HG02840 (cell line): ENCODE results near the gene LRRC43.
"Not testable (repeated sequence)": the region's sequence is repeated elsewhere in the genome, so short reads cannot be mapped to it uniquely, and the experiment has no call there.

Experiments
- ATAC-seq: cut with Tn5 transposase; IDR thresholded peaks from one replicate; pipeline ENCODE4 v1.9.1; 2021; ENCODE audit warnings: mild to moderate bottlenecking, moderate library complexity, moderate number of reproducible peaks; ENCODE audit not compliant: unreplicated experiment, low FRiP score

Gene LRRC43

DNA sequence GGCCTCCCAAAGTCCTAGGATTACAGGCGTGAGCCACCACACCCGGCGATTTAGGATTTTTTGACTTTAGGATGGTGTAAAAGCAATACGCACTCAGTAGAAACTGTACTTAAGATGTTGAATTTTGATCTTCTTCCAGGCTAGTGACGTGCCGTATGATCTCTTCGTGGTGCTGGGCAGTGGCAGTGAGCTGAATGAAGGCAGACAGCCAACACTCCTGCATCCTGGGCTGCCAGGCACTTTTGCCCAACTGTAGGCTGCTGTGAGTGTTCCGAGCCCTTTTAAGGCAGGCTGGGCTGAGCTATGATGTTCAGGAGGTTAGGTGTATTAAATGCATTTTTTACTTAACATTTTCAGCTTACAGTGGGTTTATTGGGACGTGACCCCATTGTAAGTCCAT is 30.2 kb upstream of the LRRC43 start:
- no peak for ATAC-seq

DNA sequence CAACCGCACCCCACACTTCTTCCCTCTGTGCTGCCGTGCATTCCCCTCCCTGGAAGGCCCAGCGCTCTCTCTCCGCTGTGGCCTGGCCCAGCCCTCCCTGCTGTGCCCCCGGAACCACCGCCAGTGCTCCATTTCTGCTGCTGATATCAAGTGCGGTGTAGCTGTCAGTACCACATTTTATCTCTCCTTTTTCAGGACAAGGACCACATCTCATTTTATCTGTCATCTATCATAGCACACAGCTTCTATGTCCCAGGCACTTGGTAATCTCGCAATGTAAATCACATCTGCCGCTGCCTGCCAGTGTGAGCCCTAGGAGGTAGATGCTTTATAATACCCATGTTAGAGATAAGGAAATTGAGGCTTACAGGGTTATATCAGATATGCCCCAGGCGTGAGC is 27.2 kb upstream of the LRRC43 start:
- no peak for ATAC-seq

DNA sequence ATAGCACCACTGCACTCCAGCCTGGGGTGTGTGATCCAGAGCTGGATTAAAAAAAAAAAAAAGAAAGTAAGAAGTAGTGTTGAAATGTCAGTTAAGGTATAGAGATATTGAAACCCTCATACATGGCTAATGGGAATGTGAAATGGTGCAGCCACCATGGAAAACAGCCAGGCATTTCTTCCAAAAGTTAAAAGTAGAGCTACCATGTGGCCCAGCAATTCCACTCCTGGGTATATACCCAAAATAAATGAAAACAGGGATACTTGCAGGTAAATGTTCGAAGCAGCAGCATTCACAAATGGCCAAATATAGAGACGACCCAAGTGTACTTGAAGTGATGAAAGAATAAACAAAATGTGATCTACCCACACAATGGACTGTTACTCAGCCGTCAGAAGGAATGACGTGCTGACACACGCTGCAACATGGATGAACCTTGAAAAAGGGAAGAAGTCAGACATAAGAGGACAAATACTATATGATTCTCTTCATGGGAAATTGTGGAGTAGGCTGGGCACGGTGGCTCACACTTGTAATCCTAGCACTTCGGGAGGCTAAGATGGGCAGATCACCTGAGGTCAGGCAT is 24.1 kb upstream of the LRRC43 start:
- no peak for ATAC-seq

DNA sequence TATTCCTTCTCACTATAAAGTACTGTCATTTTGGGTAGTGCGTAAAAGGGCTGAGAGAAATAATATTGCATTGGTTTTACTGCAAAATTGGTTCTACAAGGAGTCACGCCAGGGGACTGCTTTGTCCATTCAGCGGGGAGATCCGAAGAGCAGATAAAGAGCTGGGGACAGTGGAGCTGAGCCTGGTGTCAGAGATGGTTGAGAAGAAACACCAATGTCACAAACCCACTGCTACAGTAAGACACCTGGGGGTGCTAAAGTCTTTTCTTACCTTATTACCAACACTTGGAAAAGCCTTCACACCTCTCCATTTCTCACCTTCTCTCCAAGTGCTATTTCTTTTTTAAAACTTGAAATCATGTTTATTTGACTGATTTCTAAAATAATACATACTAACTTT is 23.0 kb upstream of the LRRC43 start:
- ATAC-seq, result no peak

DNA sequence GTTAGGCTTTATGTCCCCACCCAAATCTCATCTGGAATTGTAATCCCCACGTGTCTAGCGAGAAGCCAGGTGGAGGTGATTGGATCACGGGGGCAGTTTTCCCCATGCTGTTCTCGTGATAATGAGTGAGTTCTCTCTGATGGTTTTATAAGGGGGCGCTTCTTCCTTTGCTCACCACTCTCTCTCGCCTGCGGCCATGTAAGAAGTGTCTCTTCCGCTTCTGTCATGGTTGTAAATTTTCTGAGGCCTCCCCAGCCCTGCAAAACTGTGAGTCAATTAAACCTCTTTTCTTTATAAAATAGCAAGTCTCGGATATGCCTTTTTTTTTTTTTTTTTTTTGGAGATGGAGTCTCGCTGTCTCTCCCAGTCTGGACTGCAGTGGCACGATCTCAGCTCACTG is 22.2 kb upstream of the LRRC43 start:
- ATAC-seq, result no peak

DNA sequence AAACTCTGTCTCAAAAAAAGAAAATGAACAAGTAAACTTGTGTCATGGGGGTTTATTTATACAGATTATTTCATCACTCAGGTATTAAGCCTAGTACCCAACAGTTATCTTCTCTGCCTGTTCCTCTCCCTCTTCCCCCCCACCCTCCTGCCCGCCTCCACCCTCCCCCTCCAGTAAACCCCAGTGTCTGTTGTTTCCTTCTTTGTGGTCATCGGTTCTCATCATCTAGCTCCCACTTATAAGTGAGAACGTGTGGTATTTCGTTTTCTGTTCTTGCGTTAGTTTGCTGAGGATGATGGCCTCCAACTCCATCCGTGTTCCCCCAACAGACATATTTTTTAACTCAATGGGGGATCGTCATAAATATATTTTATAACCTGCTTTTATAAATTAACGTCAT is 21.2 kb upstream of the LRRC43 start:
- ATAC-seq, result no peak

DNA sequence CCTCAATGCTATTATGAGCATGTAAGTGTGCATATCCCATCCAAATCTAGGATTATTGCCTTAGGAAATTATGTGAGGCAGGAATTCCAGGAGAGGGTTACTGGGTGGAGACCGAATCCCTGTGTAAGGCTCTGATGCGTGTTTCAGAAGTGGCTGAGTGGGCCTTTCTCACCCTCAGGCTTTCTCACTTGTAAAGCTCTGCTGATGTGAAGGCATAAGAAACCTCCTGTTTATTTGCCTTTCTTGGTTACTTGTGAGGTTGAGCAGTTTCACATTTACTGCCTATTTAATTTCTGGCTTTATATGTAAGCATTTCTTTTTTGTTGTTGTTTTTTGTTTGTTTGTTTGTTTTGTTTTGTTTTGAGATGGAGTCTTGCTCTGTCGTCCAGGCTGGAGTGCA is 19.9 kb upstream of the LRRC43 start:
- no peak for ATAC-seq

DNA sequence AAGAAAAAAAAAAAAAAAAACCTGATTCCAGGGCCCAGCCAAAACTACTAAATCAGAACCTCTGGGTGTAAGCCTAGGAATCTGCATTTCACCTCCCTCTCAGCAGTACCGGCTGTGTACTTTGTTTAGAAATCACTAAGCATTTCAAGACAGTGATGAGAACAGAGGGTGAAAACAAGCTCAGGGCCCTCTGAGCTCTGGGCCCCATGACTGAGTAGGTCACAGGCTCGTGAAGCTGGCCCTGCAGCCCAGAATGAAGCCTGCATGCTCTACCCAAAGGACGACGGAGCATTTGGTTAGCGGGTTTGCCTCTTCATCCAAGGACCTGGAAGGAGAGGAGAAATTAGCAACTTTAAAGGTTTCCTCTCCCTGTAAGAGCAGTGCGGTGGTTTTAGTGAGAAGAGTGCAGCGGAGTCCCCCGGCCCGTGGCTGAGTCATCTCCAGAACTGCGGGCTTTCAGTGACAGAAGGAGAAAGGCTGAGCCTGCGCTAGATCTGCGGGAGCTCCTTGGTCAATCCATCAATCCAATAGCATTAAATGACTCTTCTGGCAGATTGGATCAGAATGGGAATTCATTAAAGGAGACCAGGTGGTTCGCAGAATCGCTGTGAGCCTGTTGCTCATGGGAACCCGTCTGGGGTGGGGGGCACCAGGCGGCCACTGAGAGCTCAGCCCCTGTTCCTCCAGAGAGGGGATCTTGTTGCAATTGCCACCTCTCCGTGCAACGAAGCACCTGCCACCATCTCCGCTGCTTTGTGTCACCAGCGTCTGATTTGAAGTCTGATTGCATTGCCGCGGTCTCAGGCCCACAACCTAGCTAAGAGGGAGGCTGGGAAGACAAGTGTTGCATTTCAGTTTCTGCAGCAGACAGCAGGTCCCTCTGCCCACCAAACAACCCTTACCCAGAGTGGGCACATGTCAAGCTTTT is 16.2 kb upstream of the LRRC43 start:
- ATAC-seq, result no peak

DNA sequence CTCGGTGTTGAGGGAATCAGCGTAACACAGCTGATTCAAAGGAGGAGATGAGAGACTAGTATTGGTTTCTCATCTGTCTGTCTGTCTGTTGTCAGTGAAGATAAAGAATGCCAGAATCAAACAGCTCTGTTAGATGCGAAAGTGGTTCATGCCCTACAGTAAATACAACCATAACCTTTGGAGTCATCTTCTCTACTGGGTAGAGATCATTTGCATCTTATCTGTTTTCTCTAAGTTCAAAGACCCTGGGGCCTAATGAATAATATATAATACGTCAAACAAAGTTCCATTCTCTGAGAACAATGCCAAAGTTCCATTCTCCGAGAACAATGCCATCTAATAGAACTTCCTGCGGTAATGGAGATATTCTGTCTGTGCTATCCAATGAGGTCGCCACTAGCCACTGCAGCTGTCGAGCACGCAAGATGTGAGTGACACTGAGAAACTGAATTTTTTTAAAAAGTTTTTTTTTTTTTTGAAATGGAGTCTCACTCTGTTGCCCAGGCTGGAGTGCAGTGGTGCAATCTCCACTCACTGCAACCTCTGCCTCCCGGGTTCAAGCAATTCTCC is 15.5 kb upstream of the LRRC43 start:
- ATAC-seq, result no peak

DNA sequence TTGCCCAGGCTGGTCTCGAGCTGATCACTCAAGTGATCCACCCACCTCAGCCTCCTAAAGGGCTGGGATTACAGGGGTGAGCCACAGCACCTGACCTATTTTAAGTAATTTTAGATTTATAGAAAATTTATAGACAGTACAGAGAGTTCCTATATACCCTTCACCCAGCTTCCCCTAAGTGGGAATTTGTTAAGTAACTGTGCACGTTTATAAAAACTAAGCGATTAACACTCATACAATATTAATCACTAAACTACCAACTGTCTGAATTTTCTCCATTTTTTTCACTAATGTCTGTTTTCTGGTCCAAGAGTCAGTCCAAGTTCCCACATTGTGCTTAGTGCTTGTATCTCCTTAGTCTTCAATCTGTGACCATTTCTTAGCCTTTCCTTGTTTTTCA is 14.4 kb upstream of the LRRC43 start:
- ATAC-seq, result no peak

DNA sequence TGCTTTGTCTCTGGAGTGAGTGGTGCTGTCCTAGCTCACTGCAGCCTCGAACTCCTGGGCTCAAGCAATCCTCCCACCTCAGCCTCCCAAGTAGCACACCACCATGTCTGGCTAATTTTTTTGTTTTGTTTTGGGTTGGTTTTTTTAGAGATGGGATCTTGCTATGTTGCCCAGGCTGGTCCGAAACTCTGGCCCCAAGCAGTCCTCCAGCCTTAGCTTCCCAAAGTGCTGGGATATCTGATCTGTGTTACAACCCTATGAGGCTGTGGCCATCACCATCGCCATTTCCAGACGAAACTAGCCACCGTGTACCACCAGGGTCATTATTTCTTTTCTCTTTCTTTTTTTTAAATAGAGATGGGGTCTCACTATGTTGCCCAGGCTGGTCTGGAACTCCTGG is 11.5 kb upstream of the LRRC43 start:
- no peak for ATAC-seq

DNA sequence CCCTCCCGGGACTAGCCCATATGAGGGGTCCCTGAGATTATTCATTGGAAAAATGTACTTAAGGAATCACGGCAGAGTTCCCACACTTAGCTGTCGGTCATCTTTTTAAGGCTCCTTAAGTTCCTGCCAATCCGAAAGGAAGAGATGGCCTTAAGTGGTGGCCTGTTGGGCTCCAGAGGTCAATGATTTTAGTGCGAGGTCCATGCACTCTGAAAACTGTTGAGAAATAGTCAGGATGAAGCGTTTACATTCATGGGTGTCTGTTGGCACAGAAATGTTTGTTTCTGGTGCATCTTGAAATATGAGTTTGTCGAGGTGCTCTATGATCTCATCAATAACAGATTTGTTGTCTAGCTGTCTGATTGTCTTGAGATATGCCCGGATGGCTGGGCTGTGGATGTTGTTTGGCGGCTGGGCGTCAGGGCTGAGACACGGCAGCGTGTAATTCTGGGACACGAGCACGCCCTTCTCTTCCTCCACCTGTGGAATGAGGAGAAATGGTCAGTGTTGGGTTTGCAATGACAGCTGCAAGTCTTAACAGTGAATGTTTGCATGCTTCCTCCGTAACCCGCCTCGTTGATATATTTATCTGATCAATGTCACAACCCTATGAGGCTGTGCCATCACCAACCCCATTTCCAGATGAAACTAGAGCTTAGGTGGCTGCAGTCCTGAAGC is 10.5 kb upstream of the LRRC43 start:
- no peak for ATAC-seq

DNA sequence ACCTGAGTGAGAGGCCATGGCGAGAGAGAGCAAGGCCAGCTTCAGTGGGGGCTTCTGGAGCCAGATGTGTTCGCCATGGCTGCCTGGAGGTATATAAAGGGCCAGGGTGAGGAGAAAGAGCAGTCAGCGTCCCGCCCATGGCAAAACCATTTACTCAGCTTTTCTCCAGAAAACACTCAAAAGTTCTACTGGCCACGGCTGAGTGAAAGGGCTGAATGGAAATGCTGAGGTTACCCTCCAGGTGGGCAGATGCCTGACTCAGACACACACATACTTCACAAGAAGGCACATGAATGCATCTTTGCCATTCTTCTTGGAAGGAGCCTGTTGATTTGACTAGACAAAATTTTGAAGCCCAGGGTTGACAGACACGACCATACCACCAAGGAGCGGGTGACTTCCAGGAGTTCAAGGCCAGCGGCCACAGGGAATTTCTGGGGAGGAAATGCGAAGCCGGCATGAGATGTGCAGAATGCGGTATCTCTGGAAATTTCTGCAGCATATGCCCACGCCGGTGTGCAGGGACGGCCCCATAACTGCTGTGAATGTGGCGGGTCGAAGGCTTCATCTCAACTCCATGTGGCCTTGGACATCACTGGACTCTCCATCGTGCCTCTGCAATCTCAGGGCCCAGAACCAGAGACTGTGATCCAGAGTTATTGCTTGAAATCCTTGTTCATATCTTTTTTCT is 8.6 kb upstream of the LRRC43 start, which contains the start of gene IL31:
TSS of gene IL31 (minus strand) at position 67 of the 691 bp plus-strand sequence. CDS start at position 18, 49 bp downstream.
- no peak for ATAC-seq

DNA sequence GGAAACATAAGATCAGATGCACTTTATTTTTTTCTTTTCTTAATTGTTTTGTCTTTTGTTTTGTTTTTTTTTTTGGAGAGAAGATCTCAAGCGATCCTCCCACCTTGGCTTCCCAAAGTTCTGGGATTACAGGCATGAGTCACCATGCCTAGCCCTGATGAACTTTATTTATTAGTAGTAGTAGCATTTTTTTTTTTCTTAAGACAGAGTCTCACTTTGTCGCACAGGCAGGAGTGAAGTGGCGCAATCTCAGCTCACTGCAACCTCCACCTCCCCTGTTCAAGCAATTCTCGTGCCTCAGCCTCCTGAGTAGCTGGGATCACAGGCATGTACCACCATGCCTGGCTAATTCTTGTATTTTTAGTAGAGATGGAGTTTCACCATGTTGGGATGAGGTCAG is 6.5 kb upstream of the LRRC43 start:
- not testable (repeated sequence) for ATAC-seq

DNA sequence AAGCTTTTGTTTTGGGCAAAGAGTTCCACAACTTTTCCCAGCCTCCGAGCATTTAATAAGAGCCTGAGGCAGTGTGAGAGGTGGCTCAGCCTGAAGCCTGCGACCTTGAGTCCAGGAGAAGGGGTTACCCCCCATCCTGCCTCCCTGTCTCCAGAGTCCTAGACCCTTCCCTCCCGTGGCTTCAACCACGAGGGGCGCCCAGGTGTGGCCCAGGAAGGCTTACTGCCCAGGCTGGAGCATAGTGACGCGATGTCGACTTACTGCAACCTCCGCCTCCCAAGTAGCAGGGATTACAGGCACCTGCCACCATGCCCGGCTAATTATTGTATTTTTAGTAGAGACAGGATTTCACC is 641 bp downstream of the LRRC43 start:
- no peak for ATAC-seq

DNA sequence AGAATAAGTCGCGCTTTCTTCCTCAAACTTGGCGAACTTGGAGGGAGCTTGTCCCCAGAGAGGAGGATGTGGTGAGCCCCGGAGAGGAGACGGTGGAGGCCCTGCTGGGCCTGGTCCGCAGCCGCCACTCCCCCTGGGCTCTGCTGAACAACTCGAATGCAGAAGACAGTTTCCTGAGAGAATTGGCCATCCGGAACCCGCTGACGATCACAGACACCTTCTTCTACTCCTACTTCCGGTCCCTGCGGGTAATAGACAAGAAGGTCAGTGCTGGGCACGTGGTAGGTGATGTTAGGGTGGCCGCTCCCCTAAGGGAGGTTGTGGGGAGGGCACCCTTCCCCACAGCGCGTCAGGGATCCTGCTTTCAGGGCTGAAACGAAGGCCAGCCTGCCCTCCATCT is 1.6 kb downstream of the LRRC43 start:
- ATAC-seq, result no peak

DNA sequence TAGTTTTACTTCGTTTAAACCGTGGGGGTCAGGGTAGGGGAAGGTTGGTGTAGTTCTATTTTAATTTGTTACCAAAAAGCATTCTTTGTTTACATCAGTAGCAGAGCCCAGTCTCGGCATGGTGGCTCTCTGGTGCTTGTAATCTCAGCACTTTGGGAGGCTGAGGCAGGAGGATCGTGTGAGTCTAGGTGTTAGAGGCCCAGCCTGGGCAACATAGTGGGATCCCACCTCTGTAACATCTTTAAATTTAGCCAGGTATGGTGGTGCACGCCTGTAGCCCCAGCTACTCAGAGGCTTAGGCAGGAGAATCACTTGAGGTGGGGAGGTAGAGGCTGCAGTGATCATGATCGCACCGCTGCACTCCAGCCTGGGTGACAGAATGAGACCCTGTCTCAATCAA is 2.2 kb downstream of the LRRC43 start:
- ATAC-seq, result no peak

DNA sequence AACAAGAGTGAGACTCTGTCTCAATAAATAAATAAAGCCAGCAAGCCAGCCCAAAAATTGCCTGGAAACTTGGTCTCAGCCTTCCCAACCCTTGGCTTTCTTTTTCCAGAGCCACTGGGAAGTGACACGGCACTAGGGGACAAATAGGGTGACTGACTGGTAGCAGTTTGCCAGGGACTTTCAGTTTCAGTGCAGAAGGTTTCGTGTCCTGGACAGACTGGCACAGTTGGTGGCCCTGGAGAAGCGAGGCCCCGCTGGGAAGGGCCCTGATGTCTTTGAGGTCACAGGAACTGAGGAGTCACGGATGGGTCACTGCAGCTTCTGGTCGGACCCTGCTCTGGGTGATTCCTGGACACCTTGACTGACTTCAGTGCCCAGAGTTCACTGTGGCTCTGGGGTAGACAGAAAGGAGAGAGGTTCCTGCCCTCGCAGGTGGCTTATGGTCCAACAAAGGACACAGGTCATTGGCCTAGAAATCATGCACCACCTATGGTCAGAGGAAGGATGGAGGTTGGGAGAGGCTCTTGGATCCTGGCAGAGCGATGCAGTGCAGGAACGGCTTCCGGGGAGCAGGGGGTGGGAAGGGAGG is 2.7 kb downstream of the LRRC43 start:
- ATAC-seq, result no peak

DNA sequence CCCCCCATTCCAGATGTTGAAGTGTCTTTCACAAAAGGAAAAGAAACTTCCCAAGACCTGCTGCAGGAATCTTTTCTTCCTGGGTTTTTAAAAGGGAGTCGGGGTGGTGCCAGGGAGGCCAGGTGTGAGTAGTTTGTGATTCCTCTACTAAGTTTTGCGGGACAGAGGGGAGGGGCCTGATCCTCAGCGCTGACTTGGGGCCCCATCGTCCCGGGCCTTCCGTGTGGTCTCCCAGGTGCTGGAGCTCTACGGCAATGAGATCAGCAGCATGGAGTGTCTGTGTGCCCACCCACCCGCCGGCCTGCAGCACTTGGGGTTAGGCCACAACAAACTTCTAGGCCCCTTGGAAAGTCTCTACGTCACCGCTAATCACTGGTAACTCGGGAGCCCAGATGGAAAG is 4.5 kb downstream of the LRRC43 start:
- ATAC-seq, result no peak
